ENCODE data around the gene ZNF862. TPM values are rescaled to one million over a fixed set of nuclear protein-coding genes. Genes with fewer than 3 reads are reported as not detected.

The ZNF862 gene
- total and polyA plus RNA-seq, 2 donors (not counting 1 experiment from before 2014, with no cell fraction given), result 24.1 to 33.0 TPM

DNA sequence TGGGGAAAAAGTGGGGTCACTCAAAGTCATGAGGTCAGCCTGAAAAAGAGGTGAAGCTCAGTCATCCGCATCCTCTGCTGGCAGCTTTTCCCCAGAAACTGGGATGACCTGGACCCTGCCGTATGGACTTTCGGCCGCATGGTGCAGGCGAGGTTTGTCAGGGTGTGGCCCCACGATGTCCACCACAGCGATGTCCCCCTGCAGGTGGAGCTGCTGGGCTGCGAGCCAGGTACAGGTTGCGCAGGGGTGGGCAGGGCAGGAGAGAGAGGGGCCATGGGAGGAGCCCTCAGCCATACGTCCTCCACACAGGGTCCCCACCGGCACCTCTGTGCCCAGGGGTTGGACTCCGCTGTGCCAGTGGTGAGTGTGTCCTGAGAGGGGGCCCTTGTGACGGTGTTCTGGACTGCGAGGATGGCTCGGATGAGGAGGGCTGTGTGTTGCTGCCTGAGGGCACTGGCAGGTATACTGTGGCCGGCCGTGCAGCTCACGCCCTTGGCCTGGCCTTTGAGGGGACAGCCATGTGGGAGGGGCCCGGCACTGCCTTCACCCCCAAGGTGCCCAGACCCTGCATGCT is 41.8 kb upstream of the ZNF862 start:
- ATAC-seq (ENCODE audit: low read depth) (no peak), DNase-seq (no peak)
- Mint-ChIP-seq H3K27me3 (peaks cover 13% of the 10 kb centered on the region), H3K4me1 (no peaks in the 10 kb centered on the region), H3K27ac (no peak overlapping the region), H3K4me3 (no peak overlapping the region), H3K9me3 (ENCODE audit: insufficient read depth) (no peaks in the 10 kb centered on the region)
- Histone ChIP-seq H3K27ac (ENCODE audit: low read length in 2 of 2) (no peak overlapping the region), H3K4me2 (replicated peaks; ENCODE audit: low read depth, low read length, poor library complexity, severe bottlenecking) (no peak overlapping the region), H3K9me3 (ENCODE audit: control extremely low read depth in 1 of 3, control insufficient read depth in 2 of 3, insufficient read depth in 1 of 3, low read length in 2 of 3) (no peaks in the 10 kb centered on the region), H3K4me1 (ENCODE audit: control insufficient read depth in 2 of 2, insufficient read depth in 2 of 2, low read length in 2 of 2) (no peaks in the 10 kb centered on the region), H4K20me1 (ENCODE audit: control insufficient read depth, insufficient read depth, low read length, poor library complexity, severe bottlenecking) (no peaks in the 10 kb centered on the region), H3K79me2 (ENCODE audit: control insufficient read depth, insufficient read depth, low read length) (no peaks in the 10 kb centered on the region), H3K4me3 (ENCODE audit: control extremely low read depth in 1 of 5, extremely low read depth in 1 of 5, insufficient read depth in 1 of 5, low read depth in 2 of 5, low read length in 4 of 5) (no peak overlapping the region), H3K27me3 (replicated peaks in 1 of 4; ENCODE audit: control extremely low read depth in 1 of 4, control insufficient read depth in 3 of 4, insufficient read depth in 4 of 4, low read length in 3 of 4) (peaks cover 0 to 4% (median 0%) of the 10 kb centered on the region in 4 experiments), H2AFZ (ENCODE audit: insufficient read depth, low read depth, low read length, poor library complexity, severe bottlenecking) (no peak overlapping the region), H3K9ac (ENCODE audit: low read length) (no peak overlapping the region), H3K36me3 (replicated peaks in 1 of 2; ENCODE audit: control extremely low read depth in 1 of 2, control insufficient read depth in 1 of 2, extremely low read depth in 1 of 2, insufficient read depth in 2 of 2, low read length in 1 of 2) (no peaks in the 10 kb centered on the region)
- intact Hi-C loops (cut with micrococcal nuclease), result no loop called here
- POLR2A ChIA-PET, result no interaction called here
- TF ChIP-seq, protein P1, sequence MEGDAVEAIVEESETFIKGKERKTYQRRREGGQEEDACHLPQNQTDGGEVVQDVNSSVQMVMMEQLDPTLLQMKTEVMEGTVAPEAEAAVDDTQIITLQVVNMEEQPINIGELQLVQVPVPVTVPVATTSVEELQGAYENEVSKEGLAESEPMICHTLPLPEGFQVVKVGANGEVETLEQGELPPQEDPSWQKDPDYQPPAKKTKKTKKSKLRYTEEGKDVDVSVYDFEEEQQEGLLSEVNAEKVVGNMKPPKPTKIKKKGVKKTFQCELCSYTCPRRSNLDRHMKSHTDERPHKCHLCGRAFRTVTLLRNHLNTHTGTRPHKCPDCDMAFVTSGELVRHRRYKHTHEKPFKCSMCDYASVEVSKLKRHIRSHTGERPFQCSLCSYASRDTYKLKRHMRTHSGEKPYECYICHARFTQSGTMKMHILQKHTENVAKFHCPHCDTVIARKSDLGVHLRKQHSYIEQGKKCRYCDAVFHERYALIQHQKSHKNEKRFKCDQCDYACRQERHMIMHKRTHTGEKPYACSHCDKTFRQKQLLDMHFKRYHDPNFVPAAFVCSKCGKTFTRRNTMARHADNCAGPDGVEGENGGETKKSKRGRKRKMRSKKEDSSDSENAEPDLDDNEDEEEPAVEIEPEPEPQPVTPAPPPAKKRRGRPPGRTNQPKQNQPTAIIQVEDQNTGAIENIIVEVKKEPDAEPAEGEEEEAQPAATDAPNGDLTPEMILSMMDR (IDR thresholded peaks at IDR 0.05), result no peak
- no peak for TF ChIP-seq EZH2 (IDR thresholded peaks at IDR 0.05; ENCODE audit: borderline replicate concordance, insufficient read depth, low read depth, low read length, poor library complexity, severe bottlenecking)
- WGBS (ENCODE audit: insufficient coverage), result 96% methylated on average over 19 of the region's 19 CpGs
- CTCF ChIA-PET, result interaction anchor here (1.4 kb wide), 1 partner anchor 11 kb away, joined by 3 read pairs; no protein-coding TSS in a partner anchor

DNA sequence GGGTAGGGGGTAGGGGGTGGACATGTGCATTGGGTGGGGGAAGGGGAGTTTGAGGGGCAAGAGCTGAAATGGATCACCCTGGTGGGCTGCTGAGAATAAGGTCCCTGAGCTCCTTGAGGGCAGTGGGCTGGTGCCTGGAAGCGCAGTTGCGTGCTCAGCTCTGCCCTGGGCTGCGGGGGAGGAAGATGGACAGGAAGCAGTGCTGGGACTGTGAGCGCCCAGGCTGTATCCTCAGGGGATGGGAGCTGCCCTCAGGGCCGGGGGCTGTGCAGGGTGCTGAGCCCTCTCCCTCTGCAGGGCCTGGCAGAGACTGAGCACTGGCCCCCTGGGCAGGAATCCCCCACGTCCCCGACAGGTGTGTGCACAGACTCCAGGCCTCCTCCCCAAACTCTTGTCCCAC is 40.4 kb upstream of the ZNF862 start:
- WGBS (ENCODE audit: insufficient coverage), result 85% methylated on average over 7 of the region's 7 CpGs
- ChIA-PET POLR2A (no interaction called here), CTCF (no interaction called here)
- no peak for DNase-seq
- Histone ChIP-seq H3K27me3 (replicated peaks in 1 of 4; ENCODE audit: control extremely low read depth in 1 of 4, control insufficient read depth in 3 of 4, insufficient read depth in 4 of 4, low read length in 3 of 4) (no peaks in the 10 kb centered on the region), H3K36me3 (replicated peaks in 1 of 2; ENCODE audit: control extremely low read depth in 1 of 2, control insufficient read depth in 1 of 2, extremely low read depth in 1 of 2, insufficient read depth in 2 of 2, low read length in 1 of 2) (no peaks in the 10 kb centered on the region), H3K9ac (ENCODE audit: low read length) (no peak overlapping the region), H3K9me3 (ENCODE audit: control extremely low read depth in 1 of 3, control insufficient read depth in 2 of 3, insufficient read depth in 1 of 3, low read length in 2 of 3) (no peaks in the 10 kb centered on the region), H2AFZ (ENCODE audit: insufficient read depth, low read depth, low read length, poor library complexity, severe bottlenecking) (no peak overlapping the region), H3K4me1 (ENCODE audit: control insufficient read depth in 2 of 2, insufficient read depth in 2 of 2, low read length in 2 of 2) (no peaks in the 10 kb centered on the region), H3K4me3 (ENCODE audit: control extremely low read depth in 1 of 5, extremely low read depth in 1 of 5, insufficient read depth in 1 of 5, low read depth in 2 of 5, low read length in 4 of 5) (no peak overlapping the region), H3K27ac (ENCODE audit: low read length in 2 of 2) (no peak overlapping the region), H3K79me2 (ENCODE audit: control insufficient read depth, insufficient read depth, low read length) (no peaks in the 10 kb centered on the region), H4K20me1 (ENCODE audit: control insufficient read depth, insufficient read depth, low read length, poor library complexity, severe bottlenecking) (no peaks in the 10 kb centered on the region), H3K4me2 (replicated peaks; ENCODE audit: low read depth, low read length, poor library complexity, severe bottlenecking) (no peak overlapping the region)
- Mint-ChIP-seq H3K4me3 (no peak overlapping the region), H3K27ac (no peak overlapping the region), H3K27me3 (peaks cover 10% of the 10 kb centered on the region), H3K9me3 (ENCODE audit: insufficient read depth) (no peaks in the 10 kb centered on the region), H3K4me1 (no peaks in the 10 kb centered on the region)
- intact Hi-C loops (cut with micrococcal nuclease), result no loop called here
- TF ChIP-seq EZH2 (IDR thresholded peaks at IDR 0.05; ENCODE audit: borderline replicate concordance, insufficient read depth, low read depth, low read length, poor library complexity, severe bottlenecking), result no peak
- TF ChIP-seq, protein P1 (IDR thresholded peaks at IDR 0.05), result no peak
- ATAC-seq (ENCODE audit: low read depth), result no peak
